ENCODE data around the gene MGAT2. TPM values are rescaled to one million over a fixed set of nuclear protein-coding genes. Genes with fewer than 3 reads are reported as not detected.

The MGAT2 gene
- total and polyA plus RNA-seq, 9 of the 15 experiments (the other 6 are each of a cell fraction or from before 2014, with no cell fraction given): 0.03 to 33.3 (median 24.6) TPM; not detected in 1

DNA sequence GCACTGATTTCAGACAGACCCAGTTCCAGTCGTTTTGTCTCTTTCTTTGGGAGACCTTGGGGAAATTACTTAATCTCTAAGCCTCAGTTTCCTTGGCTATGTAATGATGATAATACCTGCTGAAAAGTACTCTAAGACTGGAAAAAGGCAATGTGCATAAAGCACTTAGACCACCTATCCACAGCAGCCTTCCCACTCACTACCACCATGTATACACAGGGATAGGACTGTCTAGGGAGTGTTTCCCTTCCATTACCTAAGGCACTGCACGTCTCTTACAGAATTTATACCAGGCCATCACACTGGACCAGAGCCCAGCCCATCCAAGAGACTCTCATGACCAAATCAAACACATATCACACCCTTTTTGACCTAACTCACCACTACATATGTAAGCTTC lies 40.8 kb upstream of the MGAT2 start:
- intact Hi-C loops (cut with micrococcal nuclease): no loop called here
- H3K9ac ChIP-seq (ENCODE audit: insufficient read depth in 1 of 2, low read depth in 2 of 2, low read length in 2 of 2): no peak overlapping the region
- BruUV-seq (replicated peaks): no TSS peak
- no peak overlapping the region for H2AFZ ChIP-seq (ENCODE audit: low read depth, low read length)
- H4K20me1 ChIP-seq (replicated peaks; ENCODE audit: control insufficient read depth, insufficient read depth, low read length): peaks cover 27% of the 10 kb centered on the region
- no peak overlapping the region for H3K27ac ChIP-seq (ENCODE audit: extremely low read depth, low read depth, low read length)
- H3K4me3 ChIP-seq: no peak overlapping the region
- H3K27me3 ChIP-seq (ENCODE audit: control insufficient read depth in 2 of 2, insufficient read depth in 2 of 2, low read length in 2 of 2): no peaks in the 10 kb centered on the region
- H3K9me3 ChIP-seq (replicated peaks; ENCODE audit: control insufficient read depth, insufficient read depth, low read depth, low read length): no peaks in the 10 kb centered on the region
- CTCF ChIA-PET (ENCODE audit: low intra/inter-chr PET ratio): no interaction called here
- no peak for DNase-seq (ENCODE audit: extremely low read depth in 1 of 4, low spot score in 3 of 4)
- no peak for ATAC-seq
- H3K4me1 ChIP-seq (replicated peaks in 1 of 2; ENCODE audit: control insufficient read depth in 2 of 2, insufficient read depth in 2 of 2, low read length in 2 of 2): peaks cover 6% of the 10 kb centered on the region in 2 experiments; a peak in 4 of 5 replicates
- H3K36me3 ChIP-seq (ENCODE audit: control insufficient read depth, insufficient read depth, low read length): peaks cover 58% of the 10 kb centered on the region
- POLR2A ChIA-PET: interaction anchor here (0.7 to 1.0 kb wide), 2 partner anchors 16 to 29 kb away, joined by 3 to 4 read pairs; no protein-coding TSS in a partner anchor
- TF ChIP-seq BDP1 (IDR thresholded peaks at IDR 0.05; ENCODE audit: insufficient read depth, insufficient read length): no peak
- no peak overlapping the region for H3K4me2 ChIP-seq (ENCODE audit: insufficient read depth, low read length)
- WGBS (ENCODE audit: insufficient coverage, low coverage, missing lambda C conversion rate): 29% methylated on average over 2 of the region's 2 CpGs
- FAIRE-seq: no peak
- peaks cover 3% of the 10 kb centered on the region for H3K9me1 ChIP-seq (ENCODE audit: control insufficient read depth, insufficient read depth, low read length)
- in situ Hi-C loops (cut with MboI): no loop called here
- H3K79me2 ChIP-seq (ENCODE audit: control insufficient read depth, insufficient read depth, low read length): peaks cover 52% of the 10 kb centered on the region

GRCh38 chr14:49581209-49582112 lies 39.1 kb upstream of the MGAT2 start:
- intact Hi-C loops (cut with micrococcal nuclease) (no loop called here), in situ Hi-C loops (cut with MboI) (no loop called here)
- H3K9ac ChIP-seq (ENCODE audit: insufficient read depth in 1 of 2, low read depth in 2 of 2, low read length in 2 of 2): peak overlapping the region in 1 of 2 experiments; percentile 99; a peak in 1 of 4 replicates
- DNase-seq (ENCODE audit: extremely low read depth in 1 of 4, low spot score in 3 of 4) (peak in 1 of 4 experiments; percentile 32), ATAC-seq (peak; percentile 6), FAIRE-seq (no peak)
- no peaks in the 10 kb centered on the region for H3K9me3 ChIP-seq (replicated peaks; ENCODE audit: control insufficient read depth, insufficient read depth, low read depth, low read length)
- BruUV-seq (replicated peaks): no TSS peak
- peaks cover 3% of the 10 kb centered on the region for H3K9me1 ChIP-seq (ENCODE audit: control insufficient read depth, insufficient read depth, low read length)
- ChIA-PET CTCF (ENCODE audit: low intra/inter-chr PET ratio) (no interaction called here), POLR2A (no interaction called here)
- H3K27me3 ChIP-seq (ENCODE audit: control insufficient read depth in 2 of 2, insufficient read depth in 2 of 2, low read length in 2 of 2): no peaks in the 10 kb centered on the region
- H3K36me3 ChIP-seq (ENCODE audit: control insufficient read depth, insufficient read depth, low read length): peaks cover 63% of the 10 kb centered on the region
- 0 out of 2 replicates have a peak overlapping the region, but pooled peaks have one; percentile 23 for H3K4me2 ChIP-seq (ENCODE audit: insufficient read depth, low read length)
- no peak overlapping the region for H2AFZ ChIP-seq (ENCODE audit: low read depth, low read length)
- H4K20me1 ChIP-seq (replicated peaks; ENCODE audit: control insufficient read depth, insufficient read depth, low read length): peaks cover 30% of the 10 kb centered on the region
- H3K27ac ChIP-seq (ENCODE audit: extremely low read depth, low read depth, low read length): peak overlapping the region; percentile 41; the same call in 2 of the 3 replicates
- H3K79me2 ChIP-seq (ENCODE audit: control insufficient read depth, insufficient read depth, low read length): peaks cover 67% of the 10 kb centered on the region
- 31% methylated on average over 7 of the region's 9 CpGs for WGBS (ENCODE audit: insufficient coverage, low coverage, missing lambda C conversion rate)
- no peak overlapping the region for H3K4me3 ChIP-seq
- peak; percentile 14; the same call in 1 of the 2 replicates for TF ChIP-seq SUPT5H (IDR thresholded peaks at IDR 0.05)
- TF ChIP-seq ZNF436 (CRISPR knock-in tag; IDR thresholded peaks at IDR 0.05): no peak
- no peak for TF ChIP-seq SMC3 (conservative IDR thresholded peaks at IDR 0.05; ENCODE audit: insufficient read depth, low read depth, low read length)
- peaks cover 6% of the 10 kb centered on the region in 2 experiments; a peak in 4 of 5 replicates for H3K4me1 ChIP-seq (replicated peaks in 1 of 2; ENCODE audit: control insufficient read depth in 2 of 2, insufficient read depth in 2 of 2, low read length in 2 of 2)

Data from K562 (cell line).